Mesodermal cell (in vitro differentiated cells): ENCODE data around the gene SPIRE1.

Source experiments
- H3K27ac ChIP-seq: 2 replicates; pipeline ENCODE4 v1.7.0; 2013; ENCODE audit warnings: mild to moderate bottlenecking, low read depth, low read length, moderate library complexity; ENCODE audit not compliant: severe bottlenecking
- H3K36me3 ChIP-seq: 2 replicates; pipeline ENCODE4 v1.7.1; 2013; ENCODE audit warnings: mild to moderate bottlenecking, low read length, moderate library complexity; ENCODE audit not compliant: control insufficient read depth, insufficient read depth
- H3K4me1 ChIP-seq: one replicate; pipeline ENCODE4 v1.7.1; 2013; ENCODE audit warnings: mild to moderate bottlenecking, low read length; ENCODE audit not compliant: insufficient read depth, control insufficient read depth, poor library complexity, severe bottlenecking
- H3K4me3 ChIP-seq: 2 replicates; pipeline ENCODE4 v1.7.0; 2013; ENCODE audit warnings: low read length, control low read depth, mild to moderate bottlenecking; ENCODE audit not compliant: insufficient read depth, poor library complexity, severe bottlenecking; ENCODE audit errors: extremely low read depth
- H3K9me3 ChIP-seq: 2 replicates; pipeline ENCODE4 v1.7.1; 2013; ENCODE audit warnings: mild to moderate bottlenecking, low read length, moderate library complexity; ENCODE audit not compliant: control insufficient read depth
- WGBS, 2 experiments: methylation state at CpG; one replicate each; pipeline ENCODE4 v1.1.5; 2013; ENCODE audit warnings: missing lambda C conversion rate in 2 of 2; ENCODE audit not compliant: insufficient coverage in 2 of 2; 5-methylcytosine and 5-hydroxymethylcytosine counted together

Gene SPIRE1

DNA sequence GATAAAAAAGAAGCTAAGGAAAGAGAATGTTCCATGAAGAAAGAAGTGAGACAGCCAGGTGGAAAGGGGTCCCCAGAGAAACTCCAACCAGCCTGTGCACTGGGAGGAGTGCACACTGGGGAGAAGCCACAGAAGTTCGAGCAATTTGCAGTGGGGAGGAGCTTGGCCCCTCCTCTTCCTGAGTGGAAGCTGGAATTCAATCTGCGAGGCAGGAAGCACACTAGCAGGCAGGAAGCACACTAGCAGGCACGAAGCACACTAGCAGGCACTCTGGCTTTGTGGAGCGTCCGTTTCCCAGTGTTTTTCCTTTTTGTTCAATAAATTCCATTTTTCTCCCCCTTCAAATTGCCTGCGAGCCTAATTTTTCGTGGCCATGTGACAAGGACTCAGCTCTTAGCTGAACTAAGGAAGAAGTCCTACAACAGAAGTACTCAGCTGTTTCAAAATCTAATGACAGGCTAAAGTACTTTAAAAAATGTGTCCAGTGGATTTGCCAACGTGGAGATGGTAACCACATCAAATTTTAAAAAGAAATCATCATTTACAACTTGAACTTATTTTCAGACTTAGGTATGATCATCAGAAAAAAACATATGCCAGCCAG lies 21.4 kb upstream of the SPIRE1 start:
- Histone ChIP-seq H3K36me3 (peaks cover 79% of the 10 kb centered on the region), H3K27ac (peak overlapping the region; percentile 47), H3K4me1 (no peaks in the 10 kb centered on the region), H3K4me3 (no peak overlapping the region), H3K9me3 (no peaks in the 10 kb centered on the region)
- 57 to 78% methylated on average over 8 of the region's 8 CpGs for WGBS, 2 experiments

DNA sequence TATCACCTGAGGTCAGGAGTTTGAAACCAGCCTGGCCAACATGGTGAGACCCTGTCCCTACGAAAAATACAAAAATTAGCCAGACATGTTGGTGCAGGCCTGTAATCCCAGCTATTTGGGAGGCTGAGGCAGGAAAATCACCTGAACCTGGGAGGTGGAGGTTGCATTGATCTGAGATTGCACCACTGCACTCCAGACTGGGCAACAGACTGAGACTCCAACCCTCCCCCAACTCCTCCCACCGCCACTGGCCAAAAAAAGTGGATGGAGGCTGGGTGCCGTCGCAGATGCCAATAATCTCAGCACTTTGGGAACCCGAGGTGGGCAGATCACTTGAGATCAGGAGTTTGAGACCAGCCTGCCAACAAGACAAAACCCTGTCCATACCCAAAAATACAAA lies 10.1 kb upstream of the SPIRE1 start:
- no peaks in the 10 kb centered on the region for H3K4me1 ChIP-seq
- no peak overlapping the region for H3K27ac ChIP-seq
- H3K4me3 ChIP-seq = no peak overlapping the region
- no peaks in the 10 kb centered on the region for H3K9me3 ChIP-seq
- H3K36me3 ChIP-seq = peaks cover 4% of the 10 kb centered on the region
- 79 to 94% methylated on average over 3 to 5 of the region's 5 CpGs for WGBS, 2 experiments

DNA sequence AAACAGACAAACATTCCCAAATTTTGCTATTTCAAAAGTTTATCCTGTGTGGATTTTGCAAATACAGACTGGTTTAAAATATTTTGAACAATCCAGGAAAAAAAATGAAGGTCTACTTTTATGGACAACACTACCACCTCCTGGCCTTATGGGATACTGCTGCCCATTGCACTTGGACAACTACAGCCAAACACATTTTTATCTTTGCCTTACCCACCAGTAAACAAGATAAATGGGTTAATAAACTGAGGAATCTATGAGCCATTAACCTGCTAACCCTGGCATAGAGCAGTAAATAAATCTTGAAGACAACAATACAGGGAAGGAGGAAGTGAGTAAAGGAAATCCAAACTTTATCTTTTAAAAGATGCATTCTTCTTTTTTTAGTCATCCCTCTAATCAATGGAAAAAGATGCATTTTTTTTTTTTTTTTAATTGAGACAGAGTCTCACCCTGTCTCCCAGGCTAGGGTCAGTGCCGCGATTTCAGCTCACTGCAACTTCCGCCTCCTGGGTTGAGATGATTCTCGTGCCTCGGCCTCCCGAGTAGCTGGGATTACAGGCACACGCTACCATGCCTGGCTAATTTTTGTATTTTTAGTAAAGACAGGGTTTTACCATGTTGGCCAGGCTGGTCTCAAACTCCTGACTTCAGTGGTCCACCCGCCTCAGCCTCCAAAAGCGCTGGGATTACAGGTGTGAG lies 2.1 kb upstream of the SPIRE1 start:
- Histone ChIP-seq H3K27ac (no peak overlapping the region), H3K4me1 (peaks cover 5% of the 10 kb centered on the region)
- 77 to 91% methylated on average over 7 to 9 of the region's 9 CpGs for WGBS, 2 experiments

DNA sequence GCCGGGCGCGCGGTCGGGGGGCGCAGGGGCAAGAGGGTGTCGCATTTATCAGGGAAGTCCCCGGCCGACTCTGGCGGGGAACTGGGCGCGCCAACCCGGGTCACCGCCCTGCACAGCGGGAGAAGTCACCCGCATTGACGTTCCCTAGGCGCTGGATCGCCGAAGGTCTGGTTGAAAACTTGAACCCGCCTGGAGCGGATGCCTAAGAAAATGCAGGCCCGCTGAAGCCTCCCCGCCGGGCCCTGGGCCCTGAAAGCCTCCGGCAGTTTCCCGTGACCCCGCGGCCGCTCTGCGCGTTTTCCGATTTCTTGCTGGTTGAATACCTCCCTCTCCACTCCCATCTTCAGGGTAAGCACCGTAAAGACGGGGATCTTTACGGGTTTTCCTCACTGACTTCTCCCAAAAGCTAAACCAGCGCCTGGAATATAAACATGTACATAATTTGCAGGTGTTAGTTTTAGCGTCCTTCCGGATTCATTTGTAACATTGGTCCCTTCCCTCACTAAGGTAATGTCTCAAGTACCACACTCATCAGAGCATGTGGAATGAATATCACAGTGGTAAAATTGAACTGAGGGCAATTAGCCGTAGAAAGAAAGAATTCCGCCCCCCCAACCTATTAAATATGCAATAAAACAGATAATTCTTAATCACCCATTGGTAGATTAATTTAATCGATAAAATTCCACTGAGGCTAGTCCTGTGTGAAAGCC lies 675 bp upstream of the SPIRE1 start:
- H3K9me3 ChIP-seq = no peaks in the 10 kb centered on the region
- 2 to 3% methylated on average over 33 of the region's 42 CpGs for WGBS, 2 experiments
- peak overlapping the region; percentile 71 for H3K4me3 ChIP-seq
- H3K4me1 ChIP-seq = peaks cover 5% of the 10 kb centered on the region
- H3K27ac ChIP-seq = peak overlapping the region; percentile 36
- peaks cover 6% of the 10 kb centered on the region for H3K36me3 ChIP-seq

More for the DNA sequence above, 2.1 kb upstream of the SPIRE1 start:
- peaks cover 6% of the 10 kb centered on the region for H3K36me3 ChIP-seq
- no peaks in the 10 kb centered on the region for H3K9me3 ChIP-seq
- no peak overlapping the region for H3K4me3 ChIP-seq

DNA sequence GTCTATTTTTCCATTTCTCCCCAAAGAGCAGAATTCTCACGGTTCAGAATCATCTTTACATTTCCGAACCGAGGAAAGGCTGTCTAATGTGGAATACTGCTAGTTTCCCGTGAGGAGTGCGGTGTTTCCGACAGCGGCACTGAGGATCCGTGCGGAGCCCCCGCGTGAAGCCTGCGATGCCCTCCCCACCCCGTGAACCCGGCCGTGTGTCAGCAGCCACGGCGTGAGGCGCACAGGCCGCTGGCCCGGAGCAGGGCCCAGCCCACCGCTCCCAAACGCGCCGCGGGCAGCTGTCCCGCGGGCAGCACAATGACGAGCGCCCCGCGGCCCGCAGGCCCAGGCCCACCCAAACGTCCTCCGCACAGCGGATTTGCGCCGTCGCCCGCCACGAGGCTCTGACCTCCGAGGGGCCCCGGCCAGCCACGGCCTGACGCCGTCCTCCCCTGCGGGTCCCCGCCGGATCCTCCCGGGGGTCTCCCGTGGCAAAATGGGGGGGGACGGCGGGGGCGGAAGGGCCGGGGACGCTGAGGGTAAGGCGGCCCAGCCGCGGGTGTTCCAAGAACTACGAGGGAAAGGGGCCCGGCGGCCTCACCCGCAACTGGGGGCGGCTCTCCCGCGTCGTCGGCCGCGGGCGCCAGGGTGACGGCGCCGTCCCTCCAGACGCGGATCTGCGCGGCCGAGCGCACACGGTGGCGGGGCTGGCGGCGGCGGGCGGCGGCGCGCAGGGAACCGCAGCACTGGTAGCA lies 796 bp downstream of the SPIRE1 start:
- H3K36me3 ChIP-seq = peaks cover 6% of the 10 kb centered on the region
- peak overlapping the region; percentile 71 for H3K4me3 ChIP-seq
- WGBS, 2 experiments = 1% methylated on average over 80 to 84 of the region's 89 CpGs
- peak overlapping the region; percentile 76 for H3K27ac ChIP-seq
- peaks cover 10% of the 10 kb centered on the region for H3K4me1 ChIP-seq
- no peaks in the 10 kb centered on the region for H3K9me3 ChIP-seq

DNA sequence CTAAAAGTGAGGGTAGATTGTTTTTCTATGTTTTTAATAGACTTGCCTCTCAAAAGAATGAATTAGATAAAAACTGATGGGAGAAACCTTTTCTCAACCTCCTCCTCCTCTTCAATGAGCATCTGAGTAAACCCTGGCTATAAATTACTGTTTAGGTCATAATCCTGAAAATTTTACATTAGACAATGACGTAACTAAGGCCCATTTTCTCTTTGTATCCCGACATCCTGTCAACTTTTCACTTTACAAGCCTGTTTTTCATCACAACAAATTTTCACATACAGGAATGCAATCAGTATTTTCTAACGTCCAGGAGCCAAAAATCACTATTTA lies 1.3 kb downstream of the SPIRE1 start:
- 32 to 46% methylated on average over 2 to 3 of the region's 3 CpGs for WGBS, 2 experiments
- H3K4me1 ChIP-seq = peaks cover 10% of the 10 kb centered on the region

DNA sequence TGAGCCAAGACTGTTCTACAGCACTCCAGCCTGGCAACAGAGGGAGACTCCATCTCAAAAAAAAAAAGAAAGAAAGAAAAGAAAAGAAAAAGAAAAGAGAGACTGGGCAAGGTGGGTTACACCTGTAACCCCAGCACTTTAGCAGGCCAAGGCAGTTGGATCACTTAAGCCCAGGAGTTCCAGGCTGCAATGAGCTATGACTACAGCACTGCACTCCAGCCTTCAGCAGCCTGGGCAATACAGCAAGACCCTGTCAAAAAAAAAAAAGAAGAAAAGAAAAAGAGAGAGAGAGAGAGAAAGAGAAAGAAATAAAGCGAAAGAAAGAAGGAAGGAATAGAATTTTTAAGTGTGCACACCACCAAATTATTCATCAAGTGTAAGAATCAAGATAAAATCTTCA lies 2.9 kb downstream of the SPIRE1 start:
- Histone ChIP-seq H3K27ac (no peak overlapping the region), H3K4me3 (no peak overlapping the region), H3K36me3 (peaks cover 2% of the 10 kb centered on the region), H3K4me1 (peaks cover 10% of the 10 kb centered on the region), H3K9me3 (no peaks in the 10 kb centered on the region)
- no CpG with 5 or more reads among the region's 1 CpG for WGBS, 2 experiments

More for the DNA sequence above, 1.3 kb downstream of the SPIRE1 start:
- peak overlapping the region; percentile 76 for H3K27ac ChIP-seq
- peak overlapping the region; percentile 71 for H3K4me3 ChIP-seq
- H3K36me3 ChIP-seq = peaks cover 6% of the 10 kb centered on the region
- H3K9me3 ChIP-seq = no peaks in the 10 kb centered on the region

DNA sequence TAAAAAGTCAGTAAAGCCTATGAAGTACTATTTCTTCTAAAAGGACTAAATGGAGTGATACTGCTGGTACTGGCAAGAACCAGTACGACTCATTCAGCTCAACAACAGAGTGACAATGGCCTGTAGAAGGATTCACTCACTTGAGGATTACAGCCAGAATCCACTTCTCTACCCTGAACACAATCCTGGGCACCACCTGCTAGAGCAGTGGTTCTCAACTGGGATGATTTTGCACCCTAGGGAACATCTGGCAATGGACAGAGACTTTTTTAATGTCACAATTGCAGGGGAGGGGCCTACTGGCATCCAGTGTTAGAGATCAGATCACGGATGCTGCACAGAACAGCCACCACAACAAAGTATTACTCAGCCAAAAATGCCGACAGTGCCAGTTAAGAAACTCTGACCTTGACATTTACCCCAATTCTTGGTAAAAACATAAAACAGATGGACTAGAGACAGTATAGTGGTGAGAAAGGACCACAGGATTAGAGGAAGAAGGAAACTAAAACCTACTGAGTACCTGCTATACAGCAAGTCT lies 5.0 kb downstream of the SPIRE1 start:
- Histone ChIP-seq H3K27ac (no peak overlapping the region), H3K4me1 (peaks cover 5% of the 10 kb centered on the region), H3K4me3 (no peak overlapping the region), H3K9me3 (no peaks in the 10 kb centered on the region), H3K36me3 (peaks cover 8% of the 10 kb centered on the region)
- 89% methylated on average over 1 of the region's 3 CpGs; no CpG with 5 or more reads in 1 of the 2 experiments for WGBS, 2 experiments

DNA sequence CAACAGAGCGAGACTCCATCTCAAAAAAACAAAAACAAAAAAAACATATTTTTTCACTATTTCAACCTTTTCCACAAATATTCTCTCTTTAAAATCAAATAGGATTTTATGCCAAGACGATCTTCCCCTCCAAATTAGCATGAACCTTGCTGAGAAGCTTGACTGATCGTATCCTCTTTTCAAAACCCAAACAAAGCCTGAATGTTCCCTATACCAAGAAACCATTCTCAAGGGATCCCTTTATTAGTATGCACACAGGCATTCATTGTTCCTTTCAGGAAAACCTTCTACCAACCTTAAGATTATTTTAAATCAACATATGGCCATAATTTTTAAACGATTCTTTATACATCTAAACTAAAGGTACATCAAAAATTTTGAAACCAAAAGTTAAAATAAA lies 6.3 kb downstream of the SPIRE1 start:
- Histone ChIP-seq H3K36me3 (peaks cover 16% of the 10 kb centered on the region), H3K9me3 (no peaks in the 10 kb centered on the region), H3K4me3 (no peak overlapping the region), H3K27ac (no peak overlapping the region), H3K4me1 (peaks cover 5% of the 10 kb centered on the region)
- WGBS, 2 experiments = 56 to 63% methylated on average over 3 of the region's 4 CpGs

DNA sequence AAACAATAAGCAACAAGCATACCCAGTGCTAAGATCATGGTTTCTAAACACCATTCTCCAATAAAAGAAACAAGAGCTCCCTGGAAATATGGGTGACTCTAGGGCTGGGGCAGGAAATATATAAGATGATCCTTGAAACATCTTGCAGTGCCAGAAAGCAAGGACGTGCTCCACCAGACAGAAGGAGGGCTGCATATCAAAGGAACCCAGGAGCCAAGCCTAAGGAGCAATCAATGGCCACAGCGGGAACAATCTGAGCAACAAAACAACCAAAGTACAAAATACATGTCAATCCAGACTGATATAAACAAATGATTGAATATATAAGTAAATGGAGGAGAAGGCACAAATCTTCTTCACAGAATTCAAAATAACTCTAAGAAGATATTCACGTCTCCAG lies 10.1 kb downstream of the SPIRE1 start:
- Histone ChIP-seq H3K4me3 (no peak overlapping the region), H3K36me3 (peaks cover 16% of the 10 kb centered on the region), H3K4me1 (peaks cover 1% of the 10 kb centered on the region), H3K27ac (no peak overlapping the region), H3K9me3 (no peaks in the 10 kb centered on the region)
- 67% methylated on average over 1 of the region's 3 CpGs; no CpG with 5 or more reads in 1 of the 2 experiments for WGBS, 2 experiments
